Activated T-helper 9 cell treated with anti-CD3 and anti-CD28 coated beads, Interleukin-2, amount 50 U/mL, for 16 hours (primary cell): ENCODE data around the gene HOXB6.

Source experiments
- DNase-seq: peaks from one replicate; pipeline ENCODE4 v3.0.0-alpha.2; 2020; ENCODE audit warnings: low read depth

HOXB6 gene

DNA sequence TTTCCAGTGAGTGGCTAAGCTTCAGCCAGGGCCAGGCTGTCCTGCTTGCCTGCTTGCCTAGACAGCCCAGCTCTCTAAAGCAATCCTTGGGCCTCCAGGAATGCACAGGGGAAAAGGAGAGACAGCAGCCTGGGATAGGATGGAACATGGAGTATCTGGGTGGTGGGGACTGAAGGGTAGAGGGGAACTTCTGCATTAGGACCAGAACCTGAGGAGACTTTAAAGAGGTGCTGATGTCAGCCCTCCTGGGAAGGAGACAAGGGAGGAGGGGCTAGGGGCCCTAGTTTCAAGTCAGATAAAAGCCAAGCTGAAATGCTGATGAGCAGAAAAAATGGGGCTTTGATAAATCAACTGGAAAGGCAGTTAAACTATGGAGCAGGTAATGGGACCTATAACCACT lies 4.2 kb upstream of the HOXB6 start:
- DNase-seq = no peak

DNA sequence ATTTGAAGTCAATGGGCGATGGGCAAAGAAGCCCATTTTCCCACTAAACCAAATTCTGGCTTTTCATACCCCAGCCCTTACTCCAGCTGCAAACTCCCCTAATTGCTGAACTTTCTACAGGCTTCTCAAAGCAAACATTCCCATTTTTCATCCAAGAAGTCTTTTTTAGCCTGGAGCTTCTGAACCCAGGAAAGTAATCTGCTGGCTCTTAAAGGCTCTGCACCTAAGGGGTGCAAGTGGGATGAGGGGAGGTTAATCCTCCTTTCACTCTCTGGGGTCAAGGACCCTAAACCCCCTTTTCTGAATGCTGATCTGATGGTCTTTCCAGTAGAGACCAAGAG lies 3.7 kb upstream of the HOXB6 start:
- no peak for DNase-seq

DNA sequence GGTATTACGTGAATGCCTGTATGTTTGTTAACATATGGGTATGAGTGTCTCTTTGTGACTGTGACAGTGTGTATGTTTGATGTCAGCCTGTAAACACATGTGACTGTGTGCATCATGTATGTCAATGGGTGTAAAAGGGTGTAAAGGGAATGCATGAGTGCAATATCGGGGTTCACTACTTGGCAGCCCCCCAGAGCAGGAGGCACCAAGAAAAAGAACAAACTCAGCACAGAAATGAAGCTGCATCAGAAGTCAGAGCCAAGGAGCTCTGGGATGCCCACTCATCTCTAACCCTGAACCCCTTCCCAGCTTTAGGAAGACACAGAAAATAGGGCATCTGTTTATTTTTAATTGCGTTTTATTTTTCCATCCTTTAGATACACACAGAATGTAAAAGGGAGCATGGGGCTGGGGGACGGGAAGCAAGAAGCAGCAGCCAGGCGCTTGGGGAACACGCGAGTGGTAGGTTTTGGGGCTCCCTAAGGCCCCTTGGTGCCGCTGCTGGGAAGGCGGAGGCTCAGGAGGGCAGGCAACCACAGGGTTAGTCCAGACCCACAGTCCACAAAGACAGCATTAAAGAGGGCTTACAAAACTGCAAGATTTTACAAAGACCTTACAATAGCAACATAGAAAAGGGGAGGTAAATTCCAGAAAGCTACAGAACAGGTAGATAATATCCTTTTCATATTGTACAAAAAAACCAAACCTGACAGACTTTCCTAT lies 2.3 kb upstream of the HOXB6 start:
- no peak for DNase-seq

GRCh38 chr17:48605991-48606891 lies 1.5 kb upstream of the HOXB6 start:
- no peak for DNase-seq

DNA sequence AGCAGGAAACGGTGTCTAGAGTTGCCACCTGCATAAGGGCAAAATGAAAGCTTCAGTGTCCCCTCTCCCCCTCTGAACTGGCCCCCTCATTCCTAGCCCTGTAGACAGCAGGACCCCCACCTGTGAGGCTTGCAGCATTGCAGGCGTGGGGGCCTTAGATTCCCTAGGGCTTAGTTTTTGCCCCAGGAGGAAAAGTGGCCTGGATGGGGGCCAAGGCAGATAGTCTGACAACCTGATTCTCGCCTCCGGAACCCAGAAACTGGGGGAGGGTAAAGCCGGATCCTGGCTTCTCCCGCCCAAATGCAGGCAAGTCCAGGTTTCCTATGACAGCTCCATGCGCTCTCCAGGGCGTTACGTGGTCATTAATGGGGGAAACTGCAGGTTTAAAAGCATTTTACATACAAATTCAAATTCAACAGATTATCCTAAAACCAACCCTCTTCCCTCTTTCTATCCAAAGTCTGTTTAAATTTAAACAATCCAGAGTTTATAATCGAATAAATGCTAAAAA lies 678 bp upstream of the HOXB6 start:
- DNase-seq = no peak

DNA sequence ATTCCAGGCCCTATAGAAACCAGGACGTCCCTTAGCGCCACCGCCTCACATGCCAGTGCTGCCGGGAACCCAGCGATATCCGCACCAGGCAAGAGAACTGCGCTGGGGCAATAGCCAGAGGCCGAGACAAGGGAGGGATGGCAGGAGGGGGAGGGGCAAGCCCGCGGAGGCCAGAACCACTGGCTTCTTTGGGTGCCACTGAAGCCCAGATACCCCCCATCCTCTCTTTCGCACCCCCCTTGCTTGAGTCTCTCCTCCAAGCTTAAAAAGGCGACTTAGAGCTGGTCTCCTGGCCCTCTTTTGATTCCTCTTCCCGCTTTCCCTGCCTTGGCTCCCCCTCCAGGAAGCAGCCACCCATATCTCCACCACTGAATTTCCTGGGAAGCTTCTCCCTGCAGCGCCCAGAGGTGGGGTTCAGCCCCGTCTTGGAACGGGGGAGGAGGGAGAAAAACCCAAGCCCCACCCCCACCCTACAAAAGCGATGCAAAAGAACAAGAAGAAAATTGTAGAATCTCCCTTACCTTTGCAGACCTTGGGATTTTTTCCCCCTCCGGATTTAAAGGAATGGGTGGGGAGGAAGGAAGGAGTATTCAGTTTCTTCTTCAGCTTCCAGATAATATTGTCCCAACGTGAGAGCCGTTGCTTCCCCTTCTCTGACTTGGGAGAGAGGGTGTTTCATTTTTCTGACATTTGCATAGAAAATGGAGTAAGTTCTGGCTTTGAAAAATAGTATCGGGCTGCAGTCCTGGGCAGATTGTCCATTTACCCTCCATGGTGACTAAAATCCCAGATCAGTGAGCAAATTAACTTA lies 622 bp downstream of the HOXB6 start:
- DNase-seq = no peak

GRCh38 chr17:48601539-48602425 lies 3.0 kb downstream of the HOXB6 start:
- DNase-seq = no peak

DNA sequence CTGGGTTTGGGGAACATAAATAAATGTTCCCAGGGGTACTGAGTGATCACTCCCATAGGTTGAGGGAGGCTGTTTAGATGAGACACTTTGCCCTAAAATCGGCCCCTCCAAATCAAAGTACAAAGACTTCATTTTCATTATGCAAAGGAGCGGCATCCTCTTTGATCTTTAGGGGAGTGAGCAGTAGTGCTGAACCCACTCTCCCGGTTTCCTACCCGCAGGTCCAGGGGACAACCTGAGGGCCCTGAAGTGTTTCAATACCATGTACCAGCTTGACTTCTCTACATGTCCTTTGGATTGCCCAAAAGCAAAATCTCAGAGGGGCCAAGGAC lies 3.6 kb downstream of the HOXB6 start:
- DNase-seq = no peak

DNA sequence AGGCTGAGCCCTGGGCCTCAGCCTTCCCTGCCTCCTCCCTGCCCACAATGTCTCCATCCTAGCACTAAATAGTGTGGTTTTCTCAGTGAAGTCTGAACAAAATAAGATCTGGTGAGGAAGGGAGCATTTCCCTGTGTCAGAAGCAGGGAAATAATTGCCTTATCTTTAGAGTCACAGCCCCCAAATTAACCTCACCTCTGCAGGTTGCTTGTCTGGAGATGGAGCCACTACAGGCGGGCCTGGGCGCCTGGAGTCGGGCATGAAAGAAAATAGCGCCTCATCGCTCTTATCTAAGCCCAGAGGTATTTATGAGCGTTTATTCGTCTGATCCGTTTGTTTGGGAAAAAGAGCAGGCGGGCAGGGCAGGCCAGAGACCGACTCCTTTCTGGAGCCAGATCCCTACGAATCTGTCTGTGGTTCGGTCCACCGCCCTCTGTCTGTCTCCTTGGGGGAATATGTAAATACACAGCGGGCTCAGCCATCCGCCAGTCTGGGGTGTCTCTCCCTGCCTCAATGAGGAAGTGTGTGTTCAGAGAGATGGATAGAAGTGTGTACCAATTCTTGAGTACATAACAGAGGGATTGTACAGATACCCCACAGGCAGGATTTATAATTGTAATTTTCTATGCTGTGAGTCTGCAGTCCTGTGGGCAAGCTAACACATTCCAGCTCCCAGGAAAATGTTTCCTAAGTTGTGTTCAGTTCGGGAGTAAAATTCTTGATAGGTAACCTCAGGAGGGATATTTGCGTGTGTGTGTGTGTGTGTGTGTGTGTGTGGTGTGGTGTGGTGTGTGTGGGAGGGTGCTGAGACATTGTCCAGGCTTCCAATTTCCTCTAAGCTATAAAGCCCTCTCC lies 4.3 kb downstream of the HOXB6 start:
- no peak for DNase-seq

DNA sequence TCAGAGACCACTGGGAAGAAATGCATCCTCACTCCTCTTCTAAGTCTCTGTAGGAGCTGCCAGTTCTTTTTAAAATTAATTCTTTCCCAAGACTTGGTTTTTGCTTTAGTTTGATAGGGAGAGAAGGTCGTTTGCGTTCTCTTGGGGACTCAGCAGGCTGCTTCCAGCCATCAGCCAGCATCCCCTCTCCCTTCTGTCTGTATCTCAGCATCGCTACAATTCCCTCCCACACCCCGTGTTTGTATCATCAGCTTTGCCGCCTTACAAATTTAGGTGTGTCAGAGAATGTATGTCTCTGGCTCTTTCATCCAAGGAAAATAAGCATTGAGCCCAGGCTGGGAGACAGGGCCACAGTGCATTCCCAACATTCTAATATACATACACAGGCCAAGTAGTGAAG lies 5.4 kb downstream of the HOXB6 start:
- DNase-seq = no peak

- DNase-seq = no peak
These were observed 6.0 kb downstream of the HOXB6 start for GRCh38 chr17:48598736-48599135.

DNA sequence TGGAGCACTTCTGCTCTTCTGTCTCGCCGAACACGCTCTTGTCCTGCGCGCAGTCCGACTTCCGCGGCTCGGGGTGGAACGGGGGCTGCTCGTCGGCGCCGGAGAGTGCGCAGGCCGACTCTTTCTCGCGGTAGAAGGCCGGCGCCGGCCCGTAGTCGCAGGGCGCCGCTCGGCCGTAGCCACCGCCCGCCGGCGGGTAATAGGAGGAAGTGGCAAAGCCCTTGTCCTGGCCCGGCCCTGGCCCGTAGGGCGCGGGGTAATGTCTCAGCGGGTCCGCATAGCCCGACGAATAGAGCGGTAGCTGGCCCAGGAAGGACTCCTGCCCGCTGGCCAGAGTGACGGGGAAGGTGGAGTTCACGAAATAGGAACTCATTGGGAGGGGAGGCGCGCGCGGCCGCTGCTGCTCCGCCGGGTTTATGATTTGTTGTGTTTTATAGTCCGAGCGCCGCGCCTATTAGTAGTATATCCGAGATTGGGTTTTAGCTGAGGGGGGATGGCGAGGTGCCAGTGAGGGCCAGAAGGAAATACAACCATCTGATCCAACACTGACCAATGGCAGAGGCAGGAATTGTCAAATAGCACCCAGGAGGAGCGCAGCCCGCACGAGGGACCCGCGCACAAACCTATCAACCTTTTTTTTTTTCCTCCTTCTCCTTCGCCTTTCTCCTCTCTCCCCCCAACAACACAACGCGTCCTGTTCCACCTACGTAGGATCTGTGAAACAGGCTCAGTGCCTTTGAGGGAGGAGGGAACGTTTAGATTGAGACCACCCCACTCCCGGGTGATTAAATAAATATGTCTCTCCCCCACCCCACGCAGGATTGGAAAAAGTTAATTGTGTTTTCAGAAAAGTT lies 6.8 kb downstream of the HOXB6 start:
- no peak for DNase-seq

DNA sequence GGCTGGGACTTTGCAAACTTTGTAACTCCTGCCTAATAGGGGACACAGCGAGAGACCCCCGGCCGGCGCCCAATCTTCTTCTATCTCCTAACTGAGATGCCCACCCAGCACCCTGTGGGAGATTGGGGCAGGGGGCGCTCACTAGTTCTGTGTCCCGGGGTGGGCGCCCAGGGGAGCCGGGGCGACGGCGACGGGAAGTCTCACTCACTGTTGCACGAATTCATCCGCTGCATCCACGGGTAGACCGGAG lies 7.3 kb downstream of the HOXB6 start:
- DNase-seq = no peak

DNA sequence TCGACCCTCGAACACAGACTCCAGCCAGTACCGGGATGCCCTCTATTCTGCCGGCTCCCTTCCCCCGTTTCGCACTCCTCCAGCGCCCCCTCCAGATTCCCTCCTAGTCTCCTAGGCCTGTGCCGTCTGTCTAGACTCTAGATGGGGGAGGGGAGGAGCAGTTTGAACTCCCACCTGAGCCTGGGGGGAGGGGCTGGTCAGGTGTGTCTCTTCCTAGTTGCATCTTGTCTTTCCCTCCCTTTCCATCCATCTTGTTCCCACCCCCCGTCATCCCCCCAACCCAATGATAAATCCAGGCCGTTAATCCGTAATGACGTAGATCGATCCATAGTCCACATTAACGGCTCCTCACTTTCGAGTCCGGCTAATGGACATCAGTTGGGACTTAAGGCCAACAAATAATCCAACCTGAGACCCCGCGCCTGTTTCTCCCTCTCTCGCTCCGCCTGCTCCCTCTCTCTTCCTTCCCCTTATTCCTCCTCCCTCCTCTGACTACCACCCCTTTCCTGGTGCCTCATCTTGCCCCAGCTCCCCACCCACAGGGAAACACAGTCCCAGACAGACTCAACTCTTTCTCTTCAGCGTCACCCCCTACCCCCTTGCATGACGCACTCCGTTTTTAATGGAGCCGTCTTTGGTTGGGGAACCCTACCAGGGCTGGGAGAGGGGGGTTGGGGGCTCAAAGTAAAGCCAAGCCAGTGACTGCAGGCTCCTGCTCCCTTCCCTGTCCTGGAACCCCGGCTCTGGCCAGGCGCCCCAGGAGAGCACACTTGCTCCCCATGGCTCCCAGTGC lies 7.9 kb downstream of the HOXB6 start:
- DNase-seq = no peak

GRCh38 chr17:48596000-48596734 lies 8.6 kb downstream of the HOXB6 start:
- no peak for DNase-seq

DNA sequence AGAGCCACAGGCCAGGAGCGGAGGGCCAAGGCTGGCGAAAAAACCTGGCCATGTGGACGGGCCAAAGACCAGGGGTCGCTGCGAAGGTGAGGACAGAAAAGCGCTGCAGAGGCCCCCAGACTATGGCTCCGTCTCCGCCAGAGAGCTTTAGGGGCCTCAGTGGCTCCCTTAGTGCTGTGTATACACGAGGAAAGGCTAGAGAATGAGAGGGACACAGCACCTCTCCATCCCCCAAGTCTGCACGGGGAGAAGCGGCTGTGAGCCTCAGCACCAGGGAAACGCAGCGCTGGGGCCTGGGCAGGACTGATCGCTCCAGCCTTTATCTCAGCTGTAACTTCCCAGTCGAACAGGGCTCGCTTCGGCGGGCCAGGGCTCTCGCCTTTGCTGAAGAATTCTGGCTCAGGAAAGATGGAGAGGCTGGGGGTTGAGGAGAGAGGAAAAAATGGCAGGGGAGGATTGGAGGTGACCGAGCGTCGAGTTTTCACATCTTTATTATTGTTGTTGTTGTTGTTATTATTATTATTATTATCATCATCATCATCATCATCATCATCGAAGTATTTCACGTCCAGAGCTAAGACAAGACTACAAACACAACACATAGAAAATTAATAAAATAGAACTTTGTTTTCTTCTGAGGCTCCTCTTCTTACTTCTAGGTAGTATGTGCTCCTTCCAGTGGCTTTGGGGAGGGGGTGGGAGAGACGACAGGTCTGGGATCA lies 9.3 kb downstream of the HOXB6 start:
- DNase-seq = no peak

- DNase-seq = no peak
These were observed 10.1 kb downstream of the HOXB6 start for GRCh38 chr17:48594538-48595277.
